PC-3 (cell line): ENCODE results near the gene COX5A. TPM values are rescaled to one million over a fixed set of nuclear protein-coding genes. Genes with fewer than 3 reads are reported as not detected.

Source experiments
- ATAC-seq: fragments of 200-7000 bp; cut with Tn5 transposase; 2 replicates; pipeline ENCODE4 v1.9.1; 2020; ENCODE audit warnings: mild to moderate bottlenecking, moderate library complexity
- BruUV-seq: library from RNA; stranded (reverse); fragments of 400-500 nt; replicated peaks from 2 replicates; lab custom pipeline; 2021; lab: Mats Ljungman, UMichigan
- CTCF ChIA-PET: fragments of 300-600 bp; sonication (Branson Sonifier 250); formaldehyde crosslinking; loops from one replicate; lab custom pipeline; 2022; ENCODE audit warnings: antibody characterized with exemption; lab: Charles Lee
- POLR2A ChIA-PET: fragments of 300-600 bp; sonication (Branson Sonifier 250); formaldehyde crosslinking; loops from one replicate; lab custom pipeline; 2022; ENCODE audit warnings: antibody characterized with exemption; ENCODE audit not compliant: unreplicated experiment; lab: Charles Lee
- DNase-seq: peaks from one replicate; pipeline ENCODE4 v3.0.0-alpha.2; 2015
- H2AFZ ChIP-seq: fragments of 300-600 bp; sonication (generic); 2 replicates; pipeline ENCODE4 v1.6.0; 2016; ENCODE audit warnings: antibody characterized with exemption, low read length
- H3F3A ChIP-seq: fragments of 300-600 bp; sonication (generic); one replicate; pipeline ENCODE4 v1.6.0; 2017; ENCODE audit warnings: antibody characterized with exemption, low read length, control low read depth, mild to moderate bottlenecking; ENCODE audit not compliant: unreplicated experiment
- H3K27ac ChIP-seq: fragments of 300-600 bp; sonication (generic); 2 replicates; pipeline ENCODE4 v1.5.1; 2016; ENCODE audit warnings: mild to moderate bottlenecking, low read length
- H3K27me3 ChIP-seq: fragments of 300-600 bp; sonication (generic); 2 replicates; pipeline ENCODE4 v1.6.1; 2016; ENCODE audit warnings: low read length, mixed read lengths
- H3K36me3 ChIP-seq: fragments of 300-600 bp; sonication (generic); 2 replicates; pipeline ENCODE4 v1.6.1; 2016; ENCODE audit warnings: low read depth, mixed run types, low read length, mixed read lengths
- H3K4me1 ChIP-seq: fragments of 300-600 bp; sonication (generic); 2 replicates; pipeline ENCODE4 v1.5.1; 2016; ENCODE audit warnings: low read length; ENCODE audit not compliant: insufficient read depth
- H3K4me2 ChIP-seq: fragments of 300-600 bp; sonication (generic); 2 replicates; pipeline ENCODE4 v1.6.0; 2016; ENCODE audit warnings: low read length
- H3K4me3 ChIP-seq: fragments of 300-600 bp; sonication (generic); 2 replicates; pipeline ENCODE4 v1.5.1; 2016; ENCODE audit warnings: mild to moderate bottlenecking, low read length, mixed read lengths
- H3K79me2 ChIP-seq: fragments of 300-600 bp; sonication (generic); 2 replicates; pipeline ENCODE4 v1.6.1; 2017; ENCODE audit warnings: low read length, mixed read lengths
- H3K9ac ChIP-seq: fragments of 300-600 bp; sonication (generic); 2 replicates; pipeline ENCODE4 v1.6.0; 2016; ENCODE audit warnings: mild to moderate bottlenecking, low read length
- H3K9me2 ChIP-seq: fragments of 300-600 bp; sonication (generic); replicated peaks from 2 replicates; pipeline ENCODE4 v1.6.1; 2016; ENCODE audit warnings: mixed run types, low read length, mixed read lengths
- H3K9me3 ChIP-seq: fragments of 300-600 bp; sonication (generic); 2 replicates; pipeline ENCODE4 v1.6.1; 2016; ENCODE audit warnings: low read length, mixed read lengths
- H4K20me1 ChIP-seq: fragments of 300-600 bp; sonication (generic); 2 replicates; pipeline ENCODE4 v1.6.1; 2016; ENCODE audit warnings: low read length, mixed read lengths
- CTCF ChIP-seq: fragments of 300-600 bp; sonication (generic); conservative IDR thresholded peaks from 2 replicates; pipeline ENCODE4 v1.5.1; 2017; ENCODE audit warnings: antibody characterized with exemption, low read depth, mild to moderate bottlenecking, low read length
- EZH2 ChIP-seq: fragments of 300-600 bp; sonication (generic); IDR thresholded peaks from one replicate; pipeline ENCODE4 v1.6.1; 2017; ENCODE audit warnings: antibody characterized with exemption, mild to moderate bottlenecking, low read length; ENCODE audit not compliant: unreplicated experiment
- EZH2phosphoT487 ChIP-seq: fragments of 300-600 bp; sonication (generic); IDR thresholded peaks from 2 replicates; pipeline ENCODE4 v1.6.1; 2018; ENCODE audit warnings: mild to moderate bottlenecking, antibody characterized with exemption, low read length, borderline replicate concordance
- intact Hi-C: fragments of 100-400 bp; cut with micrococcal nuclease; formaldehyde crosslinking; loops from 2 replicates; pipeline ENCODE4 v1.9.0; 2023
- total RNA-seq: library from RNA; depleted of rRNA; stranded (reverse); fragments of >200 nt; gene quantifications from 2 replicates; pipeline ENCODE4 v1.2.3, GENCODE V29; 2014

The COX5A gene
- total RNA-seq, 1 experiment from 2014 or later: 145 TPM

DNA sequence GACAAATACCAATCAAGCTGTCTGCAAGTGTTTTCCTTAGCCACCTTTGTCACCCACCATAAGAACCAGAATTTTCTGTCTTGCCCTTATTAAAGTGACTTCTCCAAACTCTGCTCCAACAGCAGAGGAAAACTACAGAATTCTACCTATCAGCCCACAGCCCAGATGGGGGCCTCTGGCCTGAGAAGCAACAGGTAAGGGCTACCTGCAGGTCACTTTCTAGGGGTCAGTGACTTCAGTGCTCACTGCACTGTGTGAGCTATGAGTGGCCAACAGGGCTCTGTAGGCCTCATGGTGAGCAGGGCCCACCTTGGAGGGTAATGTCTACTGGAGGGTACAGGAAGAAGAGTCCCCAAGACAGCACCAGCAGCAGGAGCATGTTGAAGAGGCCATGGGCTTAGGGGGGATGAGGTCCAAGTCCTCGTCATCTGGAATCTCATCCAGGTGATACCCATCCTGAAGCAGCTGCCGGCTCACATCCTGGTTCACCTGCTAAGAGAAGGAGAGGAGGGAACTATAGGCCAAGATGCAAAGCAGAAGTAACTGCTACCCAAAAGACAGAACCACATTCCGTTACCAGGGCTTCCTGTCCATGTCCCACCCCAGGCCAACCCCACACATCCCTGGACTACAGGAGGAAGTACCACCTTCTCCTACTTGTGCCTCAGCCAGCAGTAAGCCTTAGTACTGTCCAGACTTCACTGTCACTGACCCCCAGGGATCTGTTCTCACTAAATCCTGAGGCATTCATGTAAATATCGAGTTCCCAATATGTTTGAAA, 35.4 kb downstream of the COX5A start:
- ChIA-PET POLR2A (interaction anchor here (0.6 kb wide), 1 partner anchor 93 kb away, joined by 4 read pairs; no protein-coding TSS in a partner anchor), CTCF (interaction anchor here (0.7 to 1.2 kb wide), 5 partner anchors 11 to 131 kb away, joined by 3 to 8 read pairs (median 4); no protein-coding TSS in a partner anchor)
- peaks cover 4% of the 10 kb centered on the region for H3F3A ChIP-seq
- intact Hi-C loops: loop anchor here (5.0 to 10.0 kb wide), 2 partner anchors 35 to 58 kb away; partner anchors contain the start of genes COX5A and ULK3
- no TSS peak for BruUV-seq
- H2AFZ ChIP-seq: no peak overlapping the region
- H3K27me3 ChIP-seq: no peaks in the 10 kb centered on the region
- TF ChIP-seq EZH2phosphoT487 (no peak), EZH2 (no peak), CTCF (no peak)
- ATAC-seq (no peak), DNase-seq (no peak)
- H3K79me2 ChIP-seq: peaks cover 21% of the 10 kb centered on the region
- H3K9me3 ChIP-seq: no peaks in the 10 kb centered on the region
- H3K36me3 ChIP-seq: peaks cover 17% of the 10 kb centered on the region; the same call in 1 of the 2 replicates
- H3K27ac ChIP-seq: no peak overlapping the region
- H4K20me1 ChIP-seq: no peaks in the 10 kb centered on the region
- peaks cover 22% of the 10 kb centered on the region for H3K4me1 ChIP-seq
- H3K9me2 ChIP-seq: no peaks in the 10 kb centered on the region
- H3K4me2 ChIP-seq: no peak overlapping the region
- no peak overlapping the region for H3K4me3 ChIP-seq
- no peak overlapping the region for H3K9ac ChIP-seq

- ATAC-seq (peak; percentile 52), DNase-seq (peak; percentile 86)
- no peak overlapping the region for H3K9ac ChIP-seq
- no peak overlapping the region for H2AFZ ChIP-seq
- no peaks in the 10 kb centered on the region for H4K20me1 ChIP-seq
- intact Hi-C loops: loop anchor here (5.0 to 10.0 kb wide), 2 partner anchors 36 to 57 kb away; partner anchors contain the start of genes COX5A and ULK3
- H3K9me3 ChIP-seq: no peaks in the 10 kb centered on the region
- TF ChIP-seq EZH2phosphoT487 (no peak), CTCF (peak; percentile 89), EZH2 (no peak)
- no peaks in the 10 kb centered on the region for H3K9me2 ChIP-seq
- POLR2A ChIA-PET: interaction anchor here (0.6 kb wide), 2 partner anchors 62 to 93 kb away, joined by 3 to 4 read pairs; no protein-coding TSS in a partner anchor
- H3K79me2 ChIP-seq: peaks cover 21% of the 10 kb centered on the region
- no peak overlapping the region for H3K27ac ChIP-seq
- H3K4me2 ChIP-seq: no peak overlapping the region
- H3K36me3 ChIP-seq: peaks cover 17% of the 10 kb centered on the region; the same call in 1 of the 2 replicates
- no peak overlapping the region for H3K4me3 ChIP-seq
- BruUV-seq: no TSS peak
- peaks cover 4% of the 10 kb centered on the region for H3F3A ChIP-seq
- H3K27me3 ChIP-seq: no peaks in the 10 kb centered on the region
- CTCF ChIA-PET: interaction anchor here (0.7 to 1.2 kb wide), 6 partner anchors 10 to 131 kb away, joined by 3 to 8 read pairs (median 4); no protein-coding TSS in a partner anchor
- H3K4me1 ChIP-seq: peaks cover 16% of the 10 kb centered on the region
Measured at GRCh38 chr15:74901612-74902063, 36.2 kb downstream of the COX5A start.
